Measurements from ENCODE around the gene RASA3.

Gene RASA3

DNA sequence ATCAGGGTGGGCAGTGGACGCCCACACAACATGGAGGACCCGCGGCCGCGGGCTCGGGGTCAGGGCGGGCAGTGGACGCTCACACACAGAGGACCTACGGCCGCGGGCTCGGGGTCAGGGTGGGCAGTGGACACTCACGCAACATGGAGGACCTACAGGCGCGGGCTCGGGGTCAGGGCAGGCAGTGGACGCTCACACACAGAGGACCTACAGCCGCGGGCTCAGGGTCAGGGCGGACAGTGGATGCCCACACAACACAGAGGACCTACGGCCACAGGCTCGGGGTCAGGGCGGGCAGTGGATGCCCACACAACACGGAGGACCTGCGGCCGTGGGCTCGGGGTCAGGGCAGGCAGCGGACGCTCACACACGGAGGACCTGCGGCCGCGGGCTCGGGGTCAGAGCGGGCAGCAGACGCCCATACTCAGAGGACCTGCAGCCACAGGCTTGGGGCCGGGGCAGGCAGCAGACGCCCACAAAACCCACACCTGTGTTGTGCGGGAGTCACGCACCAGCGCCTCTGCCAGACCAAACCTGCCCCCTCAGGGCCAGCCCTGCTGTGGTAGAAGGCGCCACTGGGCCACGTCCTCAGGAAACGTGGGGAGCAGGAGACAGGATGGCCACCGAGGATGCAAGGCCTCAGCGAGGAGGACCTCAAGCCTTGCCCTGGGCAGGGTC is 131.0 kb downstream of the RASA3 start:
- H3K4me1 ChIP-seq (ENCODE audit: control insufficient read depth in 1 of 2, insufficient read depth in 1 of 2, low read depth in 1 of 2, low read length in 1 of 2): no peaks in the 10 kb centered on the region
- TF ChIP-seq, protein P1, sequence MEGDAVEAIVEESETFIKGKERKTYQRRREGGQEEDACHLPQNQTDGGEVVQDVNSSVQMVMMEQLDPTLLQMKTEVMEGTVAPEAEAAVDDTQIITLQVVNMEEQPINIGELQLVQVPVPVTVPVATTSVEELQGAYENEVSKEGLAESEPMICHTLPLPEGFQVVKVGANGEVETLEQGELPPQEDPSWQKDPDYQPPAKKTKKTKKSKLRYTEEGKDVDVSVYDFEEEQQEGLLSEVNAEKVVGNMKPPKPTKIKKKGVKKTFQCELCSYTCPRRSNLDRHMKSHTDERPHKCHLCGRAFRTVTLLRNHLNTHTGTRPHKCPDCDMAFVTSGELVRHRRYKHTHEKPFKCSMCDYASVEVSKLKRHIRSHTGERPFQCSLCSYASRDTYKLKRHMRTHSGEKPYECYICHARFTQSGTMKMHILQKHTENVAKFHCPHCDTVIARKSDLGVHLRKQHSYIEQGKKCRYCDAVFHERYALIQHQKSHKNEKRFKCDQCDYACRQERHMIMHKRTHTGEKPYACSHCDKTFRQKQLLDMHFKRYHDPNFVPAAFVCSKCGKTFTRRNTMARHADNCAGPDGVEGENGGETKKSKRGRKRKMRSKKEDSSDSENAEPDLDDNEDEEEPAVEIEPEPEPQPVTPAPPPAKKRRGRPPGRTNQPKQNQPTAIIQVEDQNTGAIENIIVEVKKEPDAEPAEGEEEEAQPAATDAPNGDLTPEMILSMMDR (IDR thresholded peaks at IDR 0.05): no peak
- H3K27me3 ChIP-seq: no peaks in the 10 kb centered on the region
- H3K36me3 ChIP-seq: peaks cover 62% of the 10 kb centered on the region
- H3K4me3 ChIP-seq (ENCODE audit: low read depth in 1 of 2, low read length in 1 of 2): no peak overlapping the region
- H3K9me3 ChIP-seq: no peaks in the 10 kb centered on the region
- no peak overlapping the region for H3K27ac ChIP-seq

DNA sequence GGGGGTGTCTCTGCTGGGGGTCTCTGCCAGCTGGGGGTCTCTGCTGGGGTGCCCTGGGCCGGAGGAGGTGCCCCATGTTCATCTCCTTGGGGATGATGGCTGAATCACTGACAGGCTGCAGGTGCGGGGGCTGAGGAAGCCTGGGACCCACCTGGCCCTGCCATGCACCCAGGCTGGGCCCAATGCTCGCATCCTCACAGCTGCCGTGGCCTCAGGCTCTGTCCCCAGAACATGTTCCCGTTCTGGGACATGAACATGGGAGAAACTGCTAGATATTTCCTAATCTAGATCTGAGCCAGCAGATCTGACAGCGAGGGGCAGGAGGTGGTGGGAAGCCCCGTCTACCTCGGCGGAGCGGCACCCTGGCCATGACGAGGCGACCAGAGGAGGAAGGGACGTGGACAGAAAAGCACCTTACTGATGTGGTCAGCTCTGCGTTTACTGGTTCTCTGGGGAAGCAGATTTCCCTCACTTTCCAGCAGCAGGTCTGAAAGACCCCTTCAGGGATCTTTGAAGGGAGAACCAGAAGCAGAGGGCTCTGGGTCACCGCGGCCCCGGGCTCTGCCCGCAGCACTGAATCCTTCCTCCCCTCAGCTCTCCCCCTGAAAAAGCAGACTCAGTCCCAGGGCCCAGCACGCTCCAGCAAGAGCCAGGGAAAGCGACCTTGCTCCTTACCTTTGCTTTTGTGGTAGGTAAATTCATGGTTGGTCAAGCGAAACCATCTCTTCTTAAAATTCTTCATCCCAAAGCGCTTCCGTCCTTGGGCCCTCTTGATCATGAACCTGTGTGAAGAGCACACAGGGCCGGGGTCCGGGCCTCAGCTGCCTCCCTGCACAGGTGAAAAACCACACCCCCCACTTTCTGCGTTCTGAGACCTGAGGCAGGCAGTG is 132.0 kb downstream of the RASA3 start:
- Histone ChIP-seq H3K27ac (no peak overlapping the region), H3K4me1 (ENCODE audit: control insufficient read depth in 1 of 2, insufficient read depth in 1 of 2, low read depth in 1 of 2, low read length in 1 of 2) (no peaks in the 10 kb centered on the region)
- TF ChIP-seq, protein P1 (IDR thresholded peaks at IDR 0.05): no peak

DNA sequence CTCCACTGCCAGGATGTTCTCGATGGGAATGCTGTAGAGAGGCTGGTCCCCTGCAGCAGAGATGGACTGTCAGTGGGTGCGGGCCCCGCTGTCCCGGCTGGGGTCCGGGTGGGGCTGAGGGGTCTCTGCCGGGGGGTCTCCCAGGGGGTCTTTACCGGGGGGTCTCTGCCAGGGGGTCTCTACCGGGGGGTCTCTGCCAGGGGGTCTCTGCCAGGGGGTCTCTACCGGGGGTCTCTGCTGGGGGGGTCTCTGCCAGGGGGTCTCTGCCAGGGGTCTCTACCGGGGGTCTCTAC is 132.9 kb downstream of the RASA3 start:
- H3K27ac ChIP-seq: no peak overlapping the region
- no peaks in the 10 kb centered on the region for H3K4me1 ChIP-seq (ENCODE audit: control insufficient read depth in 1 of 2, insufficient read depth in 1 of 2, low read depth in 1 of 2, low read length in 1 of 2)
- H3K9me3 ChIP-seq: no peaks in the 10 kb centered on the region
- TF ChIP-seq, protein P1 (IDR thresholded peaks at IDR 0.05): no peak
- peaks cover 78% of the 10 kb centered on the region for H3K36me3 ChIP-seq
- no peak overlapping the region for H3K4me3 ChIP-seq (ENCODE audit: low read depth in 1 of 2, low read length in 1 of 2)
- no peaks in the 10 kb centered on the region for H3K27me3 ChIP-seq

More for the DNA sequence above, 132.0 kb downstream of the RASA3 start:
- H3K4me3 ChIP-seq (ENCODE audit: low read depth in 1 of 2, low read length in 1 of 2): no peak overlapping the region
- H3K27me3 ChIP-seq: no peaks in the 10 kb centered on the region
- no peaks in the 10 kb centered on the region for H3K9me3 ChIP-seq
- H3K36me3 ChIP-seq: peaks cover 70% of the 10 kb centered on the region

DNA sequence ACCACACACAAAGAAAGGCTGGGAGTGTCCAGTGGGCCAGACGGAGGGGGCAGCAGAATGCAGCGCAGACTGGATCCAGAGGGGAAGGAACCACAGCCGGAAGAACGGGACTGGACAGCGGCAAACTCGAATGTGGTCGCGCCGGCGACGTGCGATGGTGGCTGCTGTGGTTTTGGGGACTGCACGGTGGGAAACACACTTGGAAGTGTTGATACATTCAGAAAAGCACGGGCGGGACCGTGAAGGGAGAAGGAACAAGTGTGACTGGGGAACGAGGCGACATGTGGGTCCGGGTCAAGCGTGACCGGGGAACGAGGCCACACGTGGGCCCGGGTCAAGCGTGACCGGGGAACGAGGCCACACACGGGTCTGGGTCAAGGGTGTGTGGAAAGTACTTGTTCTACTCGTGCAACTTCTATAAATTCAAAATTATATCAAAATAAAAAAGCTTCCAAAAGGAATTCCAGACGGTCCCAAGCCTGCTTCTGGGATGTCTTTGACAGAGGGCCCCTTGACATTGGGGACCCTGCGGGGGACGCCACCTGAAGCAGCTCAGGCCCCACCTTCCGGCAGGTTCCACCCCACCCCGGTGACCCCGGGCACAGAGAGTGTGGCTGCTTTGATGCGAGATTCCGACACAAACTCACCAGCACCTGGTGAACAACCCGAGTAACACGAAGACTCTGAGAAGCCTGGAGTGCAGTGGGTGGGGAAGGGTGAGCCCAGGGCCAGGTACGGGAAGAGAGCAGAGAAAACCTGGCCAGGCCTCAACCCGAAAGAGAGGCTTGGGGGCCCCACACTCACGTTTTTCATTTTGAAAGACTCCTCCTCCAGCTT is 133.4 kb downstream of the RASA3 start:
- TF ChIP-seq, protein P1 (IDR thresholded peaks at IDR 0.05): no peak
- Histone ChIP-seq H3K4me1 (ENCODE audit: control insufficient read depth in 1 of 2, insufficient read depth in 1 of 2, low read depth in 1 of 2, low read length in 1 of 2) (no peaks in the 10 kb centered on the region), H3K36me3 (peaks cover 80% of the 10 kb centered on the region), H3K4me3 (ENCODE audit: low read depth in 1 of 2, low read length in 1 of 2) (no peak overlapping the region), H3K9me3 (no peaks in the 10 kb centered on the region), H3K27me3 (no peaks in the 10 kb centered on the region), H3K27ac (no peak overlapping the region)

DNA sequence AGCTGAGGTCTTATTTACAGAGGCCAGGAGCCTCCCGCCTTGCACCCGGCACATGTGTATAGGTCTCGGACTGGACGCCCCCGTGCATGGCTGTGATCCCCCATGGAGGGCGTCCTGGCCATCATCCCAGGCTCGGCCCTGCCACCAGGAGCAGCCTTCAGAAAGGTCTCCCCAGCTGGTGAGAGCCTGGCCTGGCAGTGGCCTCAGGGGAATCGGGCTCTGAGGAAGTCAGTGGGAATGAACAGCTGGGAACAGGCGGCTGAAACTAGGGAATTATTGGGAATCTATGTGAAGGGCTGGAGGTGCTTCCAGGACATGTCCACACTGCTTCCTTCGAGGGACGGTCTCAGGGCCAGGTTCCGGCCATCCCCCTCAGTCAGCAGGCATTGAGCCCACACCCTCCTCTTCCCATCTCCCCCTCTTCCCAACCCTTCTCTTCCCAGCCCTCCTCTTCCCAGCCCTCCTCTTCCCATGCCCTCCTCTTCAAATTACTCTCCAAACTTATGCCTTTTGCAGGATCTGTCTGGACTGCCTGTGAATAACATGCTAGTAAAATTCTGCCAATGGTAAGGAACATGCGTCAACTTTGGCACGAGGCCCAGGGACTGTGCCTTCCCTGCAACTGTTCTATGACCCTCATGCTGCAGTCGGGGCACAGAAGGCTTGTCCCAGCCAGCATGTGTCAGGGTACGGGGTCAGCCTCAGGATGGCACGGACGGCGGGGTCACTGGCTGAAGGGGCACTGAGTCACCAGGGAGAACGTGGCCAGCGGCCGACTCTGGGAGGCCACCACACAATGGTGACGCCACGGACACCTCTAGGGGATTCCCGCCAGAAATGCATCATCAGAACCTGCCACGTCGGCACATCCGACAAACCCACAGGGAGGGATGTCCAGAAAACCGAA is 134.3 kb downstream of the RASA3 start:
- Histone ChIP-seq H3K27me3 (no peaks in the 10 kb centered on the region), H3K27ac (no peak overlapping the region), H3K36me3 (peaks cover 84% of the 10 kb centered on the region), H3K4me1 (ENCODE audit: control insufficient read depth in 1 of 2, insufficient read depth in 1 of 2, low read depth in 1 of 2, low read length in 1 of 2) (no peaks in the 10 kb centered on the region), H3K4me3 (ENCODE audit: low read depth in 1 of 2, low read length in 1 of 2) (no peak overlapping the region), H3K9me3 (no peaks in the 10 kb centered on the region)
- TF ChIP-seq, protein P1 (IDR thresholded peaks at IDR 0.05): no peak
